ENCODE measurements around the gene FAU. TPM values are rescaled to one million over a fixed set of nuclear protein-coding genes. Genes with fewer than 3 reads are reported as not detected.

FAU gene
- total RNA-seq, 4 donors from 2014 or later: 161 to 5,220 (median 1,903) TPM

- no peaks in the 10 kb centered on the region for H3K36me3 ChIP-seq
- peaks cover 8 to 19% of the 10 kb centered on the region in 2 donors for H3K4me1 ChIP-seq
- no peaks in the 10 kb centered on the region for H3K9me3 ChIP-seq
- no peak overlapping the region for H3K4me3 ChIP-seq
- intact Hi-C loops (cut with DNase I; ENCODE audit: low total_unique reads): no loop called here
- DNase-seq: no peak
- H3K27ac ChIP-seq: peak overlapping the region; percentile 65 to 80
- peak in 1 of 4 experiments; percentile 7 for TF ChIP-seq CTCF (IDR thresholded peaks at IDR 0.05)
- TF ChIP-seq POLR2A (IDR thresholded peaks at IDR 0.05): no peak
- no peaks in the 10 kb centered on the region for H3K27me3 ChIP-seq
These were observed 3.7 kb downstream of the FAU start for GRCh38 chr11:65118097-65118837.

- Histone ChIP-seq H3K27ac (peak within 1 kb of the TSS; percentile 80), H3K36me3 (no peaks in the 10 kb centered on the region), H3K27me3 (no peaks in the 10 kb centered on the region), H3K9me3 (no peaks in the 10 kb centered on the region), H3K4me3 (peak within 1 kb of the TSS; percentile 65 to 86), H3K4me1 (peaks cover 8 to 27% of the 10 kb centered on the region in 2 donors)
- DNase-seq: peak; percentile 100
- intact Hi-C loops (cut with DNase I; ENCODE audit: low total_unique reads): no loop called here
- TF ChIP-seq POLR2A (IDR thresholded peaks at IDR 0.05) (peak in 1 of 2 donors; percentile 54), CTCF (IDR thresholded peaks at IDR 0.05) (peak; percentile 92 to 98 (median 96))
These were observed 4.5 kb downstream of the FAU start, which contains the start of gene ZNHIT2 for GRCh38 chr11:65117206-65118096. Gene ZNHIT2 (minus strand): TSS chr11:65117701. CDS start chr11:65117653, 48 bp downstream.

- Histone ChIP-seq H3K4me3 (peak overlapping the region; percentile 65 to 86), H3K27ac (peak overlapping the region in 1 of 2 donors; percentile 80), H3K36me3 (no peaks in the 10 kb centered on the region), H3K4me1 (peaks cover 10 to 35% of the 10 kb centered on the region in 2 donors), H3K27me3 (no peaks in the 10 kb centered on the region), H3K9me3 (no peaks in the 10 kb centered on the region)
- intact Hi-C loops (cut with DNase I; ENCODE audit: low total_unique reads): no loop called here
- peak in 1 of 2 donors; percentile 21 for DNase-seq
- TF ChIP-seq POLR2A (IDR thresholded peaks at IDR 0.05): no peak
These were observed 5.3 kb downstream of the FAU start for GRCh38 chr11:65116370-65117205.

GRCh38 chr11:65115361-65116082 is 6.4 kb downstream of the FAU start:
- Histone ChIP-seq H3K27ac (no peak overlapping the region), H3K27me3 (no peaks in the 10 kb centered on the region), H3K4me1 (peaks cover 6 to 26% of the 10 kb centered on the region in 2 donors), H3K4me3 (no peak overlapping the region), H3K9me3 (no peaks in the 10 kb centered on the region), H3K36me3 (no peaks in the 10 kb centered on the region)
- TF ChIP-seq POLR2A (IDR thresholded peaks at IDR 0.05) (no peak), CTCF (IDR thresholded peaks at IDR 0.05) (no peak)
- intact Hi-C loops (cut with DNase I; ENCODE audit: low total_unique reads): no loop called here
- DNase-seq: no peak

All from uterus (tissue), 4 donors.